IPS-18c (cell line): ENCODE data around the gene ZNF346.

Experiments
- H3K4me3 ChIP-seq: 2 replicates; pipeline ENCODE4 v1.7.0; 2013; ENCODE audit warnings: low read depth, mild to moderate bottlenecking, low read length, moderate library complexity; ENCODE audit not compliant: insufficient read depth
- H3K9me3 ChIP-seq: one replicate; pipeline ENCODE4 v1.6.1; 2013; ENCODE audit warnings: mild to moderate bottlenecking, low read length, moderate library complexity; ENCODE audit not compliant: control insufficient read depth, insufficient read depth

The ZNF346 gene

GRCh38 chr5:177004961-177005360 is 17.5 kb upstream of the ZNF346 start:
- H3K4me3 ChIP-seq: peak overlapping the region; percentile 94; the same call in 1 of the 2 replicates
- no peaks in the 10 kb centered on the region for H3K9me3 ChIP-seq

GRCh38 chr5:177005619-177006264 is 16.8 kb upstream of the ZNF346 start:
- H3K9me3 ChIP-seq: no peaks in the 10 kb centered on the region
- peak overlapping the region; percentile 94 for H3K4me3 ChIP-seq

GRCh38 chr5:177006265-177006972 is 16.1 kb upstream of the ZNF346 start, which contains the start of gene UIMC1:
Gene UIMC1, minus strand, starts transcription at chr5:177006779. Its CDS starts 24,164 bp downstream, at chr5:176982615.
- Histone ChIP-seq H3K9me3 (no peaks in the 10 kb centered on the region), H3K4me3 (peak within 1 kb of the TSS; percentile 94)

- Histone ChIP-seq H3K4me3 (no peak overlapping the region), H3K9me3 (no peaks in the 10 kb centered on the region)
Observed at GRCh38 chr5:177008716-177009115, 13.8 kb upstream of the ZNF346 start.

- Histone ChIP-seq H3K9me3 (no peaks in the 10 kb centered on the region), H3K4me3 (no peak overlapping the region)
Observed at GRCh38 chr5:177010153-177010552, 12.3 kb upstream of the ZNF346 start.

- no peak overlapping the region for H3K4me3 ChIP-seq
- no peaks in the 10 kb centered on the region for H3K9me3 ChIP-seq
Observed at GRCh38 chr5:177015156-177015555, 7.3 kb upstream of the ZNF346 start.

GRCh38 chr5:177018341-177018740 is 4.2 kb upstream of the ZNF346 start:
- H3K4me3 ChIP-seq: no peak overlapping the region
- peaks cover 8% of the 10 kb centered on the region for H3K9me3 ChIP-seq

GRCh38 chr5:177020033-177020432 is 2.5 kb upstream of the ZNF346 start:
- peaks cover 8% of the 10 kb centered on the region for H3K9me3 ChIP-seq
- no peak overlapping the region for H3K4me3 ChIP-seq

- Histone ChIP-seq H3K9me3 (peaks cover 8% of the 10 kb centered on the region), H3K4me3 (peak overlapping the region; percentile 88)
Observed at GRCh38 chr5:177023303-177023664, 788 bp downstream of the ZNF346 start.

- no peak overlapping the region for H3K4me3 ChIP-seq
- peaks cover 8% of the 10 kb centered on the region for H3K9me3 ChIP-seq
Observed at GRCh38 chr5:177024559-177024958, 2.1 kb downstream of the ZNF346 start.

- H3K4me3 ChIP-seq: no peak overlapping the region
- peaks cover 8% of the 10 kb centered on the region for H3K9me3 ChIP-seq
Observed at GRCh38 chr5:177025101-177025601, 2.7 kb downstream of the ZNF346 start.

GRCh38 chr5:177027665-177028064 is 5.2 kb downstream of the ZNF346 start:
- H3K9me3 ChIP-seq: peaks cover 4% of the 10 kb centered on the region
- no peak overlapping the region for H3K4me3 ChIP-seq

- no peak overlapping the region for H3K4me3 ChIP-seq
Observed at GRCh38 chr5:177029498-177029897, 7.0 kb downstream of the ZNF346 start.

GRCh38 chr5:177035976-177036375 is 13.5 kb downstream of the ZNF346 start:
- Histone ChIP-seq H3K9me3 (no peaks in the 10 kb centered on the region), H3K4me3 (no peak overlapping the region)

More at GRCh38 chr5:177029498-177029897, 7.0 kb downstream of the ZNF346 start:
- no peaks in the 10 kb centered on the region for H3K9me3 ChIP-seq

- Histone ChIP-seq H3K9me3 (no peaks in the 10 kb centered on the region), H3K4me3 (no peak overlapping the region)
Observed at GRCh38 chr5:177036443-177036842, 13.9 kb downstream of the ZNF346 start.

- Histone ChIP-seq H3K4me3 (no peak overlapping the region), H3K9me3 (no peaks in the 10 kb centered on the region)
Observed at GRCh38 chr5:177036921-177037320, 14.4 kb downstream of the ZNF346 start.

- Histone ChIP-seq H3K9me3 (no peaks in the 10 kb centered on the region), H3K4me3 (no peak overlapping the region)
Observed at GRCh38 chr5:177040814-177041420, 18.4 kb downstream of the ZNF346 start.

- no peak overlapping the region for H3K4me3 ChIP-seq
Observed at GRCh38 chr5:177041936-177042335, 19.4 kb downstream of the ZNF346 start.

More at GRCh38 chr5:177041936-177042335, 19.4 kb downstream of the ZNF346 start:
- H3K9me3 ChIP-seq: no peaks in the 10 kb centered on the region
